ENCODE measurements around the gene GSG1L. TPM values are rescaled to one million over a fixed set of nuclear protein-coding genes. Genes with fewer than 3 reads are reported as not detected.
A peak's percentile ranks its signal among the peaks of the same experiment; 100 is the strongest.

Gene GSG1L
- total RNA-seq, 2 donors from 2014 or later, result not detected

GRCh38 chr16:27922433-27922832, 141.1 kb downstream of the GSG1L start:
- ATAC-seq (replicated peaks in 1 of 2) (no peak), DNase-seq (no peak)
- Mint-ChIP-seq H3K4me3 (no peak overlapping the region), H3K36me3 (ENCODE audit: insufficient read depth in 2 of 2) (no peaks in the 10 kb centered on the region), H3K27ac (no peak overlapping the region), H3K9me3 (no peaks in the 10 kb centered on the region), H3K27me3 (ENCODE audit: low read depth) (peaks cover 47% of the 10 kb centered on the region), H3K4me1 (ENCODE audit: low read depth) (no peaks in the 10 kb centered on the region)

DNA sequence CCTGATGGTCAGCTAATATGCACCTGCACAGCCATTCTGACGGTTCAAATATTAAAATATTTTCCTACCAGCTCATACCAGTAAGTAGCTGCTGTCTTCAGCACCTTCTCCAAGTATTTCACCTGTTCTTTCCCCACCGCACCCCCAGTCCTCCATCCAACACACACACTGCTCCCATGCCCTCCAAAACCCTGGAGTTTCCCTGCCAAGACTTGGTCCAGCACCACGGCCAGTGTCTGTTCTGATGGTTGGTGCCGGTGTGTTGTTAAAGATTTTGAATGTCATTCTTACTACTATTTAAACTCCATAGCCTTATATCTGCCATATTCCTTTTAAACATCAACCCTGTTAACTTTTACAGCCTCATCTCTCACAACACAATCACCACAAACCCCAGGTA, 142.4 kb downstream of the GSG1L start:
- no peak for ATAC-seq (replicated peaks in 1 of 2)
- no peak overlapping the region for H3K27ac Mint-ChIP-seq
- H3K4me1 Mint-ChIP-seq (ENCODE audit: low read depth), result no peaks in the 10 kb centered on the region
- DNase-seq, result no peak
- H3K4me3 Mint-ChIP-seq, result no peak overlapping the region
- H3K27me3 Mint-ChIP-seq (ENCODE audit: low read depth), result peaks cover 51% of the 10 kb centered on the region
- H3K36me3 Mint-ChIP-seq (ENCODE audit: insufficient read depth in 2 of 2), result no peaks in the 10 kb centered on the region
- H3K9me3 Mint-ChIP-seq, result no peaks in the 10 kb centered on the region

DNA sequence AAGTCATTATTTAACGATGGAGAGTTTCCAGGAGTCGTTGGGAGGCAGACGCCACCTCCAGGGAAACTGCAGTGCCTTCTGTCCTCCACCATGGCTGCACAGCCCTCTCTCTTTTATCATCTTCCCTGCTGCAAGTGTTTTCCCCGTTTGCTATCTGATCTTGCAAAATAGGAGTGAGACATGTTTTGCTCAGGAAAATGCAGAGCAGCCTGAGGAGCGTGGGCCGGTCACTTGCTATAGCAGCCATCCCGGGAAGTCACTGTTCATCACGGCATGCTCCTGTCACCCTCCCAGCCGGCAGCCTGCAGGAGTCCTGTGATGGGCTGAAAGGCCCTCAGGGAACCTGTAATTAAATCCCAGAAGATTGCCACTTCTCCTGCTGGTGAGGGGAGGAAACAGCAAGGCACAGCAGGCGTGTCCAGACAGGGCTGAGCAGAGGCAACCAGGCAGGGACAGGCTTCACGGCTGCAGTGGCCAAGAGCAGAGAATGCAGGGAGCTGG, 143.1 kb downstream of the GSG1L start:
- H3K9me3 Mint-ChIP-seq, result no peaks in the 10 kb centered on the region

DNA sequence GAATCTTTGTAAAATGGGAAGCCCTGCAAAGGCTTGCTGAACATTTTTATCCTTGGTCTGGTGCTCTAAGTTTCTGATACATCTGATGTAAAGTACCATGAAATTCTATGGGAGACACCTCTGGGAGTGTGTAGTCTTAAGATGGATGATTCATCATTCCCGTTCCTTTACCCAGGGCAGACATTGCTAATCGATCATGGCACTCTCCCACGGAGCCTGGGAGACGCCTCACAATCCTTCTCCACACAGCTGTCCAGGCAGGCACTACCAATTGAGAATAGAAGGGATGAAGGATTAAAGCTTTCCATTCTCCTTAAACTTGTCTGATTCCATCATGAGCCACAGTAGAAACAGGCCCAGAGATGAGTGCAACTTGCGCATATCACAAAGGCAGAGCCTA, 144.8 kb downstream of the GSG1L start:
- no peak overlapping the region for H3K4me3 Mint-ChIP-seq

More for the DNA sequence above, 143.1 kb downstream of the GSG1L start:
- DNase-seq (no peak), ATAC-seq (replicated peaks in 1 of 2) (no peak)
- Mint-ChIP-seq H3K27me3 (ENCODE audit: low read depth) (peaks cover 51% of the 10 kb centered on the region), H3K27ac (no peak overlapping the region), H3K4me1 (ENCODE audit: low read depth) (no peaks in the 10 kb centered on the region), H3K4me3 (no peak overlapping the region), H3K36me3 (ENCODE audit: insufficient read depth in 2 of 2) (no peaks in the 10 kb centered on the region)

GRCh38 chr16:27917949-27918348, 145.6 kb downstream of the GSG1L start:
- Mint-ChIP-seq H3K9me3 (no peaks in the 10 kb centered on the region), H3K4me1 (ENCODE audit: low read depth) (no peaks in the 10 kb centered on the region), H3K27ac (no peak overlapping the region), H3K27me3 (ENCODE audit: low read depth) (peaks cover 44% of the 10 kb centered on the region), H3K4me3 (no peak overlapping the region), H3K36me3 (ENCODE audit: insufficient read depth in 2 of 2) (no peaks in the 10 kb centered on the region)
- no peak for ATAC-seq (replicated peaks in 1 of 2)
- DNase-seq, result no peak

More for the DNA sequence above, 144.8 kb downstream of the GSG1L start:
- Mint-ChIP-seq H3K36me3 (ENCODE audit: insufficient read depth in 2 of 2) (no peaks in the 10 kb centered on the region), H3K4me1 (ENCODE audit: low read depth) (no peaks in the 10 kb centered on the region), H3K27ac (no peak overlapping the region), H3K27me3 (ENCODE audit: low read depth) (peaks cover 44% of the 10 kb centered on the region), H3K9me3 (no peaks in the 10 kb centered on the region)
- DNase-seq, result no peak
- ATAC-seq (replicated peaks in 1 of 2), result no peak

DNA sequence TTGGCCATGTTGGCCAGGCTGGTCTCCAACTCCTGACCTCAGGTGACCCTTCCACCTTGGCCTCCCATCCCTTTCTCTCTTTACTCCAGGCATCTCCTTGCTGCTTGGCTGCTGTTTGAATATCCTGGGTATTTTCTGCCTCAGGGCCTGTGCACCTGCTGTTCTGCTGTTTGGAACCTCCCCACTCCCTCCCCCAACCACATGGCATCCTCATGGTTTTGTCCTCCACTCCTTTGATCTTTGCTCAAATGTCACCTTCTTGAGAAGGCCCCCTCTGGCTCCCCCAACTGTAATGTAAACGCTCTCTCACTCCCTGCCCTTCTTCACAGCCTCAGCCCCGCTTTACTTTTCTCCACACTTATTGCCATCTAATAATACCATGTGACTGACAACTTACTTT, 152.0 kb downstream of the GSG1L start:
- no peaks in the 10 kb centered on the region for H3K9me3 Mint-ChIP-seq
- H3K27ac Mint-ChIP-seq, result no peak overlapping the region
- no peaks in the 10 kb centered on the region for H3K36me3 Mint-ChIP-seq (ENCODE audit: insufficient read depth in 2 of 2)
- no peak for DNase-seq
- peaks cover 6% of the 10 kb centered on the region for H3K27me3 Mint-ChIP-seq (ENCODE audit: low read depth)
- H3K4me1 Mint-ChIP-seq (ENCODE audit: low read depth), result no peaks in the 10 kb centered on the region
- no peak overlapping the region for H3K4me3 Mint-ChIP-seq
- no peak for ATAC-seq (replicated peaks in 1 of 2)

- H3K27ac Mint-ChIP-seq, result no peak overlapping the region
Observed at GRCh38 chr16:27907457-27907972, 156.0 kb downstream of the GSG1L start.

DNA sequence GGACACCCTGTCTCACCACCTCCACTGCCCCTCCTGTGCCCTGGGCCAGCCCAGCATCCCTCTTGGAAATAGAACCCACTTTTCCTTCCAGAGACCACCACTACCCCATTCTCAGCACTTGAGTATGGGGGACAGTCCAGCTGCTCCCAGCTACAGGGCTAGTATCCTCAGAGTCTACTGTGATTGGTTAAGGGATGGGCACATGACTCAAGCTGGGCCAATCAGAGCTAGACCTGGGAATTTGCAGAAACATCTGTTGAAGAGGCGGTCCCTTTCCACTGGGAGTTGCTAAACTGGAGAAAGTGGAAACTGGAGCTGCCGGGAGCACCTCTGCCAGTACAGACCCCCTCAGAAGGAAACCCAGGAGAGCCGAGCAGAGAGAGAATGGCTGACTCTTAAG, 156.6 kb downstream of the GSG1L start:
- DNase-seq, result no peak
- Mint-ChIP-seq H3K4me3 (no peak overlapping the region), H3K9me3 (no peaks in the 10 kb centered on the region), H3K27ac (no peak overlapping the region), H3K27me3 (ENCODE audit: low read depth) (peaks cover 8% of the 10 kb centered on the region), H3K36me3 (ENCODE audit: insufficient read depth in 2 of 2) (no peaks in the 10 kb centered on the region), H3K4me1 (ENCODE audit: low read depth) (no peaks in the 10 kb centered on the region)
- no peak for ATAC-seq (replicated peaks in 1 of 2)

More at GRCh38 chr16:27907457-27907972, 156.0 kb downstream of the GSG1L start:
- DNase-seq (no peak), ATAC-seq (replicated peaks in 1 of 2) (no peak)
- no peaks in the 10 kb centered on the region for H3K4me1 Mint-ChIP-seq (ENCODE audit: low read depth)
- H3K27me3 Mint-ChIP-seq (ENCODE audit: low read depth), result peaks cover 8% of the 10 kb centered on the region
- H3K9me3 Mint-ChIP-seq, result no peaks in the 10 kb centered on the region
- H3K4me3 Mint-ChIP-seq, result no peak overlapping the region
- H3K36me3 Mint-ChIP-seq (ENCODE audit: insufficient read depth in 2 of 2), result no peaks in the 10 kb centered on the region

GRCh38 chr16:27903046-27903655, 160.4 kb downstream of the GSG1L start:
- DNase-seq (no peak), ATAC-seq (replicated peaks in 1 of 2) (no peak)
- H3K36me3 Mint-ChIP-seq (ENCODE audit: insufficient read depth in 2 of 2), result no peaks in the 10 kb centered on the region
- H3K4me1 Mint-ChIP-seq (ENCODE audit: low read depth), result no peaks in the 10 kb centered on the region
- peaks cover 13% of the 10 kb centered on the region for H3K27me3 Mint-ChIP-seq (ENCODE audit: low read depth)
- H3K9me3 Mint-ChIP-seq, result no peaks in the 10 kb centered on the region
- H3K4me3 Mint-ChIP-seq, result no peak overlapping the region
- no peak overlapping the region for H3K27ac Mint-ChIP-seq

GRCh38 chr16:27902551-27902950, 161.0 kb downstream of the GSG1L start:
- ATAC-seq (replicated peaks in 1 of 2), result no peak
- no peaks in the 10 kb centered on the region for H3K4me1 Mint-ChIP-seq (ENCODE audit: low read depth)
- no peak for DNase-seq
- no peak overlapping the region for H3K27ac Mint-ChIP-seq
- no peak overlapping the region for H3K4me3 Mint-ChIP-seq
- no peaks in the 10 kb centered on the region for H3K36me3 Mint-ChIP-seq (ENCODE audit: insufficient read depth in 2 of 2)
- peaks cover 13% of the 10 kb centered on the region for H3K27me3 Mint-ChIP-seq (ENCODE audit: low read depth)
- no peaks in the 10 kb centered on the region for H3K9me3 Mint-ChIP-seq

GRCh38 chr16:27901956-27902355, 161.6 kb downstream of the GSG1L start:
- H3K9me3 Mint-ChIP-seq, result no peaks in the 10 kb centered on the region
- no peaks in the 10 kb centered on the region for H3K4me1 Mint-ChIP-seq (ENCODE audit: low read depth)
- no peak overlapping the region for H3K4me3 Mint-ChIP-seq
- DNase-seq, result no peak
- ATAC-seq (replicated peaks in 1 of 2), result no peak
- H3K27ac Mint-ChIP-seq, result no peak overlapping the region
- H3K27me3 Mint-ChIP-seq (ENCODE audit: low read depth), result peaks cover 13% of the 10 kb centered on the region
- H3K36me3 Mint-ChIP-seq (ENCODE audit: insufficient read depth in 2 of 2), result no peaks in the 10 kb centered on the region

DNA sequence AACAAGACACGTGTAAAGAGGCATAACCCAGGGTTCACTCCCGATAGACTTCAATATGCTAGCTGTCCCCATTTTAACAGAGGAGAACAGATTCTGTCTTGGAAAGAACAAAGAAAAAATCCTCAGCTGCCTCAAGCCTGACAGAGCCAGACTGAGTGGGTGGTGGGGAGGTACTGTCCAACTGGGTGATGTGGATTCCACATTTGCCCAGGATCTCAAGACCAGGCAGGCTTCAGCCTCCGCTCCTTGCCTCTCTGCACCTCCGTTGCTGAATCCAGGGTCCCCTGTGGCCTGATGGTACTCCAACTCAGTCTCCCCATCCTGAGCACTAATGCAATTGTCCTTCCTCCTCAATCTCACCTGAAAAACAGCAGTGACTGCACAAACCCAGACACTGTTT, 163.8 kb downstream of the GSG1L start:
- ATAC-seq (replicated peaks in 1 of 2) (no peak), DNase-seq (no peak)
- H3K4me3 Mint-ChIP-seq, result no peak overlapping the region
- no peaks in the 10 kb centered on the region for H3K9me3 Mint-ChIP-seq
- H3K4me1 Mint-ChIP-seq (ENCODE audit: low read depth), result no peaks in the 10 kb centered on the region
- no peaks in the 10 kb centered on the region for H3K36me3 Mint-ChIP-seq (ENCODE audit: insufficient read depth in 2 of 2)
- peaks cover 21% of the 10 kb centered on the region for H3K27me3 Mint-ChIP-seq (ENCODE audit: low read depth)
- H3K27ac Mint-ChIP-seq, result peak overlapping the region; percentile 18

- Mint-ChIP-seq H3K27ac (no peak overlapping the region), H3K36me3 (ENCODE audit: insufficient read depth in 2 of 2) (no peaks in the 10 kb centered on the region), H3K27me3 (ENCODE audit: low read depth) (peaks cover 26% of the 10 kb centered on the region), H3K4me1 (ENCODE audit: low read depth) (no peaks in the 10 kb centered on the region), H3K4me3 (no peak overlapping the region), H3K9me3 (no peaks in the 10 kb centered on the region)
- no peak for ATAC-seq (replicated peaks in 1 of 2)
- no peak for DNase-seq
Observed at GRCh38 chr16:27894386-27894785, 169.1 kb downstream of the GSG1L start.

DNA sequence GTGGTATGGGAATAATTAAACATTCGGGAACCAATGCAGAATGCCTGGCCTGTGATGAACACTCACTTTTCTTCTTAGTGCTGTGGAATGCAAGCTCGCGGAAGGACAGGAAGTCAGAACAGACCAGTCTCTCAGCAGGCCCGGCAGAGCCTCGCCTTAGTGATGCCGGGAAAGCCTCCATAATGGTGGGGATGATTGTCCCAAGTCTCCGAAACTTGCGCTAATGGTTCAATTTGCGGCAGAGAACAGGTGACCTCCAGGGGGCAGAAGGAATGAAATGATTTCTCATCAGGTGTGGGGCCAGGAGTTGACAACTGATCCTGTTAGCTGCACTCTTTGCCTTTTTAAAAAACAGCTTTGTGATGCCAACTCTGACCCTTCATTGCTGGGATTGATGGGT, 170.6 kb downstream of the GSG1L start:
- Mint-ChIP-seq H3K27me3 (ENCODE audit: low read depth) (peaks cover 26% of the 10 kb centered on the region), H3K4me3 (no peak overlapping the region), H3K36me3 (ENCODE audit: insufficient read depth in 2 of 2) (no peaks in the 10 kb centered on the region), H3K27ac (no peak overlapping the region), H3K9me3 (no peaks in the 10 kb centered on the region), H3K4me1 (ENCODE audit: low read depth) (no peaks in the 10 kb centered on the region)
- DNase-seq (no peak), ATAC-seq (replicated peaks in 1 of 2) (no peak)
